H1 (cell line): Measurements from ENCODE around the gene TIMD4.

ENCODE experiments used
- CEBPB ChIP-seq: IDR thresholded peaks from 2 replicates; pipeline ENCODE4 v1.6.1; 2012; ENCODE audit warnings: low read depth, low read length
- CHD1 ChIP-seq: IDR thresholded peaks from 2 replicates; pipeline ENCODE4 v1.6.1; 2012; ENCODE audit warnings: low read depth, low read length, improper control_type of control experiment
- EGR1 ChIP-seq: IDR thresholded peaks from 2 replicates; pipeline ENCODE4 v1.6.1; 2011; ENCODE audit warnings: low read depth, low read length, borderline replicate concordance
- JUN ChIP-seq: IDR thresholded peaks from 2 replicates; pipeline ENCODE4 v1.6.1; 2011; ENCODE audit warnings: low read depth, mild to moderate bottlenecking, improper control_type of control experiment, low read length
- JUND ChIP-seq: IDR thresholded peaks from 2 replicates; pipeline ENCODE4 v1.6.1; 2011; ENCODE audit warnings: mild to moderate bottlenecking, improper control_type of control experiment, low read length
- TAF1 ChIP-seq: IDR thresholded peaks from 2 replicates; pipeline ENCODE4 v1.6.1; 2011; ENCODE audit warnings: mild to moderate bottlenecking, low read depth, low read length
- TF ChIP-seq, protein P1 (sequence below), 3 experiments: IDR thresholded peaks; 1 replicate in 2 of 3; 2 replicates in 1 of 3; pipeline versions ENCODE4 v1.5.1 to v1.6.1; 2011; ENCODE audit warnings: low read length in 3 of 3, mild to moderate bottlenecking in 3 of 3, inconsistent platforms in 2 of 3, low read depth in 1 of 3, moderate library complexity in 1 of 3; ENCODE audit not compliant: insufficient read depth in 1 of 3; ENCODE audit errors: control extremely low read depth in 1 of 3

DNA sequence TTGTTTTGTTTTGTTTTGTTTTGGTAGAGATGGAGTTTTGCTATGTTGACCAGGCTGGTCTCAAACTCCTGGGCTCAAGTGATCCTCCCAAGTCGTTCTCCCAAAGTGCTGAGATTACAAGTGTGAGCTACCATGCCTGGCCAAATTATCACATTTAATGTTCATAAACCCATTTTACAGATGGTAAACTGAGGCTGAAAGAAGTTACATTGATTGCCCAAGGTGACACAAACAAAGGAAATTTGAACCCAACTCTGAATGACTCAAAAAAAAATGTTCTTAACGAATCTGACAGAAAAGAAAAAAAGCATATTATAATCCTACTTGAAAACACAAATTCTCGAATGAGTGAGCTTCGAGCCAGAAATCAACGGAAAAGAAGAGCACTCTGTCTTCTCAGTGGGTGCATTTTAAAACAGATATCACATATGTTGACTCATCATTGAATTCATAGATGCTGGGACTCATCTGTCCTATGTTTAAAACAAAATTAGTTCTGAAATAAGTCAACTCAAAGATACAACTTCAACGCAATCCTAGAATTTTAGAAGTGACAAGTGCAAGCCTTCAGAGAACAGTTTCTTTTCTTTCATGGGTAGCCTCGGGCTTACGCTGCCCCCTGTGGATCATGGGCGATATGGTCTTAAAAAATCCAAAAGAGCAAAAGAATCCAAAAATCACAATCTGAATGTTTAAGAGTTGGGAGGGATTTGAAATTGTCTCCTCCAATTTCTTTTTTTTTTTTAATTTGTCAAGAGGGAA lies 28.4 kb downstream of the TIMD4 start:
- no peak for TF ChIP-seq CHD1
- no peak for TF ChIP-seq EGR1
- TF ChIP-seq, protein P1, sequence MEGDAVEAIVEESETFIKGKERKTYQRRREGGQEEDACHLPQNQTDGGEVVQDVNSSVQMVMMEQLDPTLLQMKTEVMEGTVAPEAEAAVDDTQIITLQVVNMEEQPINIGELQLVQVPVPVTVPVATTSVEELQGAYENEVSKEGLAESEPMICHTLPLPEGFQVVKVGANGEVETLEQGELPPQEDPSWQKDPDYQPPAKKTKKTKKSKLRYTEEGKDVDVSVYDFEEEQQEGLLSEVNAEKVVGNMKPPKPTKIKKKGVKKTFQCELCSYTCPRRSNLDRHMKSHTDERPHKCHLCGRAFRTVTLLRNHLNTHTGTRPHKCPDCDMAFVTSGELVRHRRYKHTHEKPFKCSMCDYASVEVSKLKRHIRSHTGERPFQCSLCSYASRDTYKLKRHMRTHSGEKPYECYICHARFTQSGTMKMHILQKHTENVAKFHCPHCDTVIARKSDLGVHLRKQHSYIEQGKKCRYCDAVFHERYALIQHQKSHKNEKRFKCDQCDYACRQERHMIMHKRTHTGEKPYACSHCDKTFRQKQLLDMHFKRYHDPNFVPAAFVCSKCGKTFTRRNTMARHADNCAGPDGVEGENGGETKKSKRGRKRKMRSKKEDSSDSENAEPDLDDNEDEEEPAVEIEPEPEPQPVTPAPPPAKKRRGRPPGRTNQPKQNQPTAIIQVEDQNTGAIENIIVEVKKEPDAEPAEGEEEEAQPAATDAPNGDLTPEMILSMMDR (IDR thresholded peaks at IDR 0.05; ENCODE audit: control extremely low read depth in 1 of 3, insufficient read depth in 1 of 3, low read depth in 1 of 3, low read length in 3 of 3), result peak; percentile 32 to 68 (median 57)
- no peak for TF ChIP-seq CEBPB
- TF ChIP-seq JUN, result no peak
- TF ChIP-seq JUND, result no peak
- TF ChIP-seq TAF1, result no peak
